Neuronal stem cell (in vitro differentiated cells): ENCODE measurements around the gene SWAP70.

Source experiments
- DNase-seq: peaks from one replicate; pipeline ENCODE4 v3.0.0-alpha.2; 2013; ENCODE audit warnings: low spot score
- H2AFZ ChIP-seq: one replicate; pipeline ENCODE4 v1.6.1; 2013; ENCODE audit warnings: mild to moderate bottlenecking, low read length, inconsistent platforms
- H2AK5ac ChIP-seq: 2 replicates; pipeline ENCODE4 v1.6.1; 2013; ENCODE audit warnings: low read depth, mild to moderate bottlenecking, inconsistent platforms, low read length, moderate library complexity, mixed read lengths
- H2BK120ac ChIP-seq: 2 replicates; pipeline ENCODE4 v1.6.1; 2013; ENCODE audit warnings: low read depth, mild to moderate bottlenecking, inconsistent platforms, low read length, moderate library complexity, mixed read lengths
- H2BK12ac ChIP-seq: one replicate; pipeline ENCODE4 v1.6.1; 2013; ENCODE audit warnings: low read length, inconsistent platforms
- H2BK15ac ChIP-seq: 2 replicates; pipeline ENCODE4 v1.6.1; 2013; ENCODE audit warnings: mild to moderate bottlenecking, low read length, inconsistent platforms, mixed read lengths
- H2BK5ac ChIP-seq: one replicate; pipeline ENCODE4 v1.6.1; 2013; ENCODE audit warnings: inconsistent platforms, mild to moderate bottlenecking, low read length, moderate library complexity
- H3K14ac ChIP-seq: one replicate; pipeline ENCODE4 v1.6.1; 2013; ENCODE audit warnings: low read length, inconsistent platforms
- H3K18ac ChIP-seq: 2 replicates; pipeline ENCODE4 v1.6.1; 2013; ENCODE audit warnings: low read length, inconsistent platforms
- H3K23ac ChIP-seq: 2 replicates; pipeline ENCODE4 v1.6.1; 2013; ENCODE audit warnings: low read depth, mild to moderate bottlenecking, mixed read lengths, low read length, inconsistent platforms; ENCODE audit not compliant: poor library complexity
- H3K27ac ChIP-seq: replicated peaks from 3 replicates; pipeline ENCODE4 v1.5.1; 2013; ENCODE audit warnings: low read length, inconsistent platforms
- H3K27me3 ChIP-seq, 3 experiments: 2 replicates each; pipeline ENCODE4 v1.6.1; 2013; ENCODE audit warnings: low read length in 3 of 3, mild to moderate bottlenecking in 2 of 3, inconsistent platforms in 1 of 3, low read depth in 1 of 3, mixed read lengths in 1 of 3, moderate library complexity in 1 of 3; ENCODE audit not compliant: control insufficient read depth in 3 of 3, insufficient read depth in 3 of 3
- H3K36me3 ChIP-seq, 2 donors: replicated peaks in 1 of 2; 2 replicates each; pipeline ENCODE4 v1.6.1; 2013; ENCODE audit warnings: low read length in 2 of 2; ENCODE audit not compliant: control insufficient read depth in 2 of 2, insufficient read depth in 2 of 2
- H3K4ac ChIP-seq: 2 replicates; pipeline ENCODE4 v1.6.1; 2013; ENCODE audit warnings: inconsistent platforms, mild to moderate bottlenecking, low read length, moderate library complexity
- H3K4me1 ChIP-seq, 2 donors: 1 replicate in 1 of 2; 2 replicates in 1 of 2; pipeline ENCODE4 v1.6.1; 2013; ENCODE audit warnings: low read length in 2 of 2, low read depth in 1 of 2; ENCODE audit not compliant: control insufficient read depth in 2 of 2, insufficient read depth in 1 of 2
- H3K4me2 ChIP-seq: one replicate; pipeline ENCODE4 v1.6.1; 2013; ENCODE audit warnings: mild to moderate bottlenecking, low read length, inconsistent platforms; ENCODE audit not compliant: insufficient read depth, poor library complexity, severe bottlenecking
- H3K4me3 ChIP-seq, 2 donors: 2 replicates each; pipeline ENCODE4 v1.5.1; 2013; ENCODE audit warnings: low read length in 2 of 2, mild to moderate bottlenecking in 2 of 2, inconsistent platforms in 1 of 2, moderate library complexity in 1 of 2
- H3K79me1 ChIP-seq: one replicate; pipeline ENCODE4 v1.6.1; 2013; ENCODE audit warnings: low read depth, mild to moderate bottlenecking, inconsistent platforms, low read length, moderate library complexity
- H3K9ac ChIP-seq: one replicate; pipeline ENCODE4 v1.6.1; 2013; ENCODE audit warnings: mild to moderate bottlenecking, low read depth, low read length, inconsistent platforms; ENCODE audit not compliant: poor library complexity
- H3K9me3 ChIP-seq, 2 donors: replicated peaks in 1 of 2; 2 replicates each; pipeline versions ENCODE3 to v1.6.1; 2013; ENCODE audit warnings: low read length in 2 of 2, mild to moderate bottlenecking in 2 of 2, inconsistent platforms in 1 of 2, low read depth in 1 of 2, mixed read lengths in 1 of 2, moderate library complexity in 1 of 2; ENCODE audit not compliant: control insufficient read depth in 2 of 2, insufficient read depth in 1 of 2
- H4K8ac ChIP-seq: one replicate; pipeline ENCODE4 v1.6.1; 2013; ENCODE audit warnings: low read depth, mild to moderate bottlenecking, inconsistent platforms, low read length, moderate library complexity
- H4K91ac ChIP-seq: one replicate; pipeline ENCODE4 v1.6.1; 2013; ENCODE audit warnings: low read length, low read depth, mild to moderate bottlenecking, inconsistent platforms; ENCODE audit not compliant: poor library complexity
- WGBS, 2 donors: extraction: QIAGEN DNeasy Blood & Tissue Kit; methylation state at CpG; one replicate each; pipeline ENCODE4 v1.1.7; 2013; ENCODE audit warnings: missing lambda C conversion rate in 2 of 2, mixed read lengths in 1 of 2; ENCODE audit not compliant: insufficient read length in 2 of 2, insufficient replicate concordance in 1 of 2; ENCODE audit errors: extremely low coverage in 2 of 2; 5-methylcytosine and 5-hydroxymethylcytosine counted together

Gene SWAP70

DNA sequence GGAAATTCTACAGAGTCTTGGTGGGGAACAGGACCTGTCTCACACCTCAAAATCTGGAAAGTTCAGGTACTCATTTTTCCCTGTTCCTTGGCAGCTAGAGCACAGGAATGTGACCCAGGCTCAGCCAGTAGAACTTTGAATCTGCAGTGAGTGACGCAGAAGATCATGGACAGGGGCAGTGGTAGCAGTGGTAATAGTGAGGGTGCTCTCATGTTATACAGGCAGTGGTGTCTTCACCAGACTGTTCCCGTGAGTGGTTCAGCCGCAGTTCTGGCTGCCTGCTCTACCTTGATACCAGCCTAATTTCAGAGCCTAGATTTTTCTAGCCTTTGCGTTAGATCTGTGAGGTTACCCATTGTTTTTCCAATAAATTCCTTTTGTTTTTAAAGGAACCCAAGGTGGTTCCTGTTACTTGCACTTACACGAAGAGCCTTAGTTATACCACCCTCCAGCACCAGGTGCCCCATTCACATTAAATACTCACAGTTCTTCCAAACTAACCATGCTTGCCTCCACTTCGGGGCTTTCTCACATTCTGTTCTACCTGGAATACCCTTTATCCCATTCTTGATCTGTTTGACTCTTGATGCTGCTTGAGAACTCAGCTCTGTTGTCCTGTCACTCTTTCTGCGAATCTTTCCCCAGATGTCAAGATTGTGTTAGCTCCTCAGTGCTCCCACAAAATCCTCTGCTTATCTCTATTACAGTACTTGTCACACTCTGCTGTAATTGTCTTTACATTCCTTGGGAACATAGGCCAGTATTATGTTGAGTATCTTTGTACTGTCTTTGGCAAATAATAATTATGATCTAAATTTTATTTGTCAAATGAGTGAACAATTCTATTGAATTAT, 47.8 kb downstream of the SWAP70 start:
- no peaks in the 10 kb centered on the region for H3K79me1 ChIP-seq
- no peak for DNase-seq
- no peak overlapping the region for H2AFZ ChIP-seq
- no peak overlapping the region for H3K4me2 ChIP-seq
- H3K27me3 ChIP-seq: no peaks in the 10 kb centered on the region
- H2BK15ac ChIP-seq: no peak overlapping the region
- no peak overlapping the region for H4K91ac ChIP-seq
- H3K18ac ChIP-seq: no peak overlapping the region
- peaks cover 0 to 2% of the 10 kb centered on the region in 2 donors for H3K9me3 ChIP-seq
- H2AK5ac ChIP-seq: no peak overlapping the region
- no peak overlapping the region for H4K8ac ChIP-seq
- H3K36me3 ChIP-seq: peaks cover 2 to 5% of the 10 kb centered on the region in 2 donors
- no peak overlapping the region for H3K4me3 ChIP-seq
- WGBS, 2 donors: no CpG with 5 or more reads among the region's 7 CpGs
- H3K14ac ChIP-seq: no peak overlapping the region
- no peak overlapping the region for H2BK120ac ChIP-seq
- peaks cover 0 to 2% of the 10 kb centered on the region in 2 donors for H3K4me1 ChIP-seq
- no peak overlapping the region for H3K9ac ChIP-seq
- H3K23ac ChIP-seq: no peak overlapping the region
- H2BK5ac ChIP-seq: no peak overlapping the region
- H3K27ac ChIP-seq: no peak overlapping the region
- H3K4ac ChIP-seq: no peak overlapping the region
- no peak overlapping the region for H2BK12ac ChIP-seq

DNA sequence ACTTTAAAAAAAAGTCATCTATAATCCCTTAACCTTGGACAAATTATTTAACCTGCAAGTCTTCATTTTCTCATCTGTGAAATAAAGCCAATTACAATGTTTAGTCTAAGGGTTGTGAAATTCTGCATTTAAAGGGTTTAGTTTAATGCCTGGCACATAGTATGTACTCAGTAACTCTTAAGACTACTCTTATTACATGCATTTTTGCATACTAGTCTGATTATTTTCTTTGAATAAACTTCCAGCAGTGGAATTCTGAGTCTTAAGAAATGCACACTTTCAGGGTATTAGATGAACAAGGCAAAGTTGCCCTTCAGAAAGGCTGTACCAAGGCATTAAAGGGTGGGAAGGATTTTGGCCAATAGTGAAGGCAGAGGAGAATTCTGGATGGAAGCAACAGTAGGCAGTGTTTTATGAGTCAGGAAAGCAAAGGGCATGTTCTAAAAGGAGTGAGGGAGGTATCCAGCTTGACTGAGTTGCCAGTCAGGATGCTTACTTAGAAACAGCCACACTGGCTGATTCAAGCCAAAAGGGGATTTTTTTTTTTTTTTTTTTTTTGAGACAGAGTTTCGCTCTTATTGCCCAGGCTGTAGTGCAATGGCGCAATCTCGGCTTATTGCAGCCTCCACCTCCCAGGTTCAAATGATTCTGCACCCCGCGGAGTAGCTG, 50.5 kb downstream of the SWAP70 start:
- no peak overlapping the region for H4K91ac ChIP-seq
- H3K27me3 ChIP-seq: no peaks in the 10 kb centered on the region
- H2BK12ac ChIP-seq: no peak overlapping the region
- H3K4me3 ChIP-seq: no peak overlapping the region
- no peak overlapping the region for H4K8ac ChIP-seq
- H2BK15ac ChIP-seq: no peak overlapping the region
- no CpG with 5 or more reads among the region's 5 CpGs for WGBS, 2 donors
- H3K18ac ChIP-seq: no peak overlapping the region
- H3K4ac ChIP-seq: no peak overlapping the region
- no peak overlapping the region for H3K23ac ChIP-seq
- H3K36me3 ChIP-seq: peaks cover 2 to 5% of the 10 kb centered on the region in 2 donors
- no peak overlapping the region for H2BK5ac ChIP-seq
- no peak overlapping the region for H2BK120ac ChIP-seq
- no peaks in the 10 kb centered on the region for H3K79me1 ChIP-seq
- H3K27ac ChIP-seq: no peak overlapping the region
- no peak overlapping the region for H3K9ac ChIP-seq
- H3K4me1 ChIP-seq: peaks cover 0 to 4% of the 10 kb centered on the region in 2 donors
- H3K4me2 ChIP-seq: no peak overlapping the region
- no peak overlapping the region for H2AK5ac ChIP-seq
- no peak overlapping the region for H3K14ac ChIP-seq
- no peak overlapping the region for H2AFZ ChIP-seq
- H3K9me3 ChIP-seq: peaks cover 0 to 2% of the 10 kb centered on the region in 2 donors
- DNase-seq: no peak

DNA sequence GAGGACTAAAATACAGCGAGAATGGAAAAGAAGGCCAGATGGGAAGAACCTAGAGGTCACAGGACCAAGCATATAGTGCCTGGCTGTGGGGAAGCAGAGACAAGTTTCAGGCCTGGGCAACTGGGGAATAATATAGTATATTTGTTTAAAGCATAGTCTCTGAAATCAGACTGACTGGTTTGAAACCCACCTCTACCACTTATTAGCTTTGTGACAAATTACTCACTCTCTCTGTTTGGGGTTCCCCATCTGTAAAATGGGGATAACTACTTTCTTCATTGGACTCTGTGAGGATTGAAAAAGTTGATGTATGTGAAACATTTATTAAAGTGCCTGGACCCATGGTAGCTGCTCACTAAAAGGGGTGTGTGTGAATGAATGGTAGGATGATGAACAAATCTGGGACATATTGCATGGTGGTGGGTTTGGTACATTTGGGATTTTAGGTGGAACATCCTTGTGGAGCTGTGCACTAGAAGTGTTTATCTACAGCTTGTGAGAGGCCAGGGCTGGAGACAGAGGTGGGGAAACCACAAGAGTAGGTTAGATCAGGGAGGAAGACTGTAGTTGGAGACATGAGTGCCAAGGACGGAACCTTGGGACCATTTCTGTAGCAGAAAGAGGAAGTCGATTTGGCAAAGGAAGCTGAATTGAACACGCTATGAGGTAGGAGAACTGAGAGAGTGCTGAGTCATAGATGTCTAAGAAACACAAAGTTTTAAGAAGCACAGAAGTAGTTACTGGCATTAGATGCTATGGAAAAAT, 52.6 kb downstream of the SWAP70 start:
- Histone ChIP-seq H3K9ac (no peak overlapping the region), H3K9me3 (peaks cover 2% of the 10 kb centered on the region in 2 donors), H2BK15ac (no peak overlapping the region), H3K4me3 (no peak overlapping the region), H2BK120ac (no peak overlapping the region), H2BK12ac (no peak overlapping the region), H4K91ac (no peak overlapping the region), H3K27me3 (no peaks in the 10 kb centered on the region), H3K79me1 (no peaks in the 10 kb centered on the region), H4K8ac (no peak overlapping the region), H3K18ac (no peak overlapping the region), H3K4me2 (no peak overlapping the region), H3K23ac (no peak overlapping the region), H3K27ac (no peak overlapping the region), H3K4ac (no peak overlapping the region), H3K36me3 (peaks cover 2 to 5% of the 10 kb centered on the region in 2 donors), H3K4me1 (peaks cover 0 to 2% of the 10 kb centered on the region in 2 donors), H2AK5ac (no peak overlapping the region), H3K14ac (no peak overlapping the region), H2AFZ (no peak overlapping the region), H2BK5ac (no peak overlapping the region)
- no peak for DNase-seq
- no CpG with 5 or more reads among the region's 4 CpGs for WGBS, 2 donors

GRCh38 chr11:9717040-9717357, 53.1 kb downstream of the SWAP70 start:
- H3K23ac ChIP-seq: no peak overlapping the region
- no peak overlapping the region for H3K4me2 ChIP-seq
- H3K27me3 ChIP-seq: no peaks in the 10 kb centered on the region
- no peak overlapping the region for H3K9ac ChIP-seq
- H3K18ac ChIP-seq: no peak overlapping the region
- no peak overlapping the region for H4K8ac ChIP-seq
- no peak overlapping the region for H3K27ac ChIP-seq
- H3K4ac ChIP-seq: no peak overlapping the region
- no peaks in the 10 kb centered on the region for H3K79me1 ChIP-seq
- no peak overlapping the region for H2BK12ac ChIP-seq
- peaks cover 2% of the 10 kb centered on the region in 2 donors for H3K9me3 ChIP-seq
- H3K4me3 ChIP-seq: no peak overlapping the region
- no peak overlapping the region for H2BK5ac ChIP-seq
- H2BK120ac ChIP-seq: no peak overlapping the region
- no peak for DNase-seq
- peaks cover 0 to 2% of the 10 kb centered on the region in 2 donors for H3K4me1 ChIP-seq
- H2AFZ ChIP-seq: no peak overlapping the region
- H3K14ac ChIP-seq: no peak overlapping the region
- WGBS, 2 donors: 100% methylated on average over 1 of the region's 3 CpGs; no CpG with 5 or more reads in 1 of the 2 donors
- peaks cover 2 to 5% of the 10 kb centered on the region in 2 donors for H3K36me3 ChIP-seq
- H2BK15ac ChIP-seq: no peak overlapping the region
- no peak overlapping the region for H2AK5ac ChIP-seq
- no peak overlapping the region for H4K91ac ChIP-seq
